GM18502 (cell line): ENCODE results near the gene EED.
"Not testable (repeated sequence)": the region's sequence is repeated elsewhere in the genome, so short reads cannot be mapped to it uniquely, and the experiment has no call there.

Source experiments
- ATAC-seq: cut with Tn5 transposase; IDR thresholded peaks from one replicate; pipeline ENCODE4 v1.9.1; 2021; ENCODE audit warnings: mild to moderate bottlenecking; ENCODE audit not compliant: unreplicated experiment, poor library complexity

EED gene

DNA sequence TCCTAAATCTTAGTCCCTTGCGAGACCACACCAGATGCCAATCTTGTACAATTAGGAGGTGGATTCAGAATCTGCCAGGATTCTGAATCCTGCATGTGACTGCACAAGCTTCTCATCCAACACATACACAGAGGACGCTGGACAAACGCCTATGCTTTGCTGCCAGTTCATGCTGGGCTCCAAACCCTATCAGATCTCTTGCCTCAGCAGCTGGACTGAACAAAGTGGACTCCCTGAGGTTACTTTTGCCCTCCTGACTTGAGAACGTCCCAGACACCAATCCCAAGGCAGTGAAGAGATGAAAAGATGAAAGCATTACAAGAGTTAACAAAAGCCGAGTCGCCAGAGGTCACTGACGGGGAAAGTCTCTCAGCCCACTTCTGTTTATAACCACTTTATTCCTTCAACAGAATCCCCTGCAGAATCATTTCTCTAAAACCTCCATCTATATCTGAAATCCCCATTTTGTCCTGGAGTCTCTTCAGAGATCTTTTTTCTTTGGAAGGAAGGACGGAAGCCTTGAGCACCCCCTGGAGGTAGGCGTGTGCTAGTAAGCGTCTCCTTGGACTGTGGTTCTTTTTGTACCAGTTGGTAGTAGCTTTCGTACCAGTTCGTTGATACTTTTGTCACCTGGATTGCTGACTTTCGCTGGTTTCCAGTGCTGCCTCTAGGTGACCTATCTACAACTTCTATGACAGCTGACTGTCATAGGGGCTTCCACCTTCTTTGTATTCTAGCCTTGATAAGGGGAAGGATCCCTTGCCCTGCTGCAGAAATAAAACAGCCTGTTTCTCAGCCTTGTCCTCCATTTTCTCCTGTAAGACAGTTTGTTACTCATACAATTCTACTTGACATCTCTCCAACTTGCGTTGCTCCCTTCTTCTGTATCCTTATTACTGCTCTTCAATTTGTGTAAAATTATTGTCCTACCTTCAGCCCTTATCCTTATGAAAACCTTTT, 26.1 kb upstream of the EED start:
- peak; percentile 49 for ATAC-seq

DNA sequence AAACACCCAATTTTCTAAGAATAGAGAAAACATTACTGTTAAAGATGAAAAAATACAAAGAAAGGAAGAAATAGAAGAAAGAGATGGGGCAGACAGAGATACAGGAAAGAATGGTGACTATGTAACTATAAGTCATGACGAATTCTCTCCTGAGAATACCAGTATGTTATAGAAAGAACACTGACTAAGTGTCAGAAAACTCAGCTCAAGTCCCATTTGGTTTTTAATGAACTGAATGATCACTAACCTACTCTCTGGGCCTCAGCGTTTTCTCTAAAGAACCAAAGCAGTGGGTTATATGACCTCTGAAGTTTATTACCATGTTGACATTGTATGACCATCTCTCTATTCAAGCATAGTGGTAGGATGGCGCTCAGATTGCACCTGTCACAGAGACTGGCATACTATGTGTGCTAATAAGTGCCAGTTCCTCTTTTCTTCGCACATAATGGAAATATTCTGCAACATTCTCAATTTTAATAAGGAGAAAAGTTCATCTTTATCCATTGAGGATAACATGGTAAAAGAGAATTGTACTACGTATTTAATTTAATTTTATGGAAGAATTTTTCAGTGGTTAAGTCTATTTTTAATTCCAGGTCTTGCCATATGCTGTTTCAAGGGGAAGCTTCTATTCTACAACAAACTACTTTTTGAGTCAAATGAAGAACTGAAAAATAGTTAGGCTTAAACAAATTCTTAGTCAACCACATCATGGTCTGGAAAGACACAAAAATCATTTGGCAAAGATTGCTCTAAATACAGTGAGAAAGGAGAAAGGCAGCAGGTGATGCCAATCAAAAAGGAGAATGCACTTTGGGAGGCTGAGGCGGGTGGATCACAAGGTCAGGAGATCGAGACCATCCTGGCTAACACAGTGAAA, 25.0 kb upstream of the EED start:
- peak; percentile 70 for ATAC-seq

DNA sequence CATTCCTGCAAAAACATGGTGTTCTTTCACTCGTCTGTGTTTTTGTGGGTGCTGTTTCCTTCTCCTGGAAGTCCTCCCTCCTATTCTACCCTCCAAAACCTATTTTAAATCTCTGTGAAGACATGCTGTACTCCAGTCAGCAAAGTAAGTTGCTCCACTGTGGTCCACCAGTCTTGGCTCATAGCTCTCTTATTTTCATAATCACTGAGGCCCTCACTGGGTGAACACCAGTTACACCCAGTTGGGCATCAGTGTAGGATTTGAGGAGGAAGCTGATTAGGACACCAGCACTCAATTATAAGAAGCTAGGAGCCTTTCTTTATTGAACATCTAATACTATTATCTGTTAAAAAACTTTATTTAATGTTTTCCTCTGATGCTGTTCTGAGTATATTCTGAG, 23.9 kb upstream of the EED start:
- no peak for ATAC-seq

DNA sequence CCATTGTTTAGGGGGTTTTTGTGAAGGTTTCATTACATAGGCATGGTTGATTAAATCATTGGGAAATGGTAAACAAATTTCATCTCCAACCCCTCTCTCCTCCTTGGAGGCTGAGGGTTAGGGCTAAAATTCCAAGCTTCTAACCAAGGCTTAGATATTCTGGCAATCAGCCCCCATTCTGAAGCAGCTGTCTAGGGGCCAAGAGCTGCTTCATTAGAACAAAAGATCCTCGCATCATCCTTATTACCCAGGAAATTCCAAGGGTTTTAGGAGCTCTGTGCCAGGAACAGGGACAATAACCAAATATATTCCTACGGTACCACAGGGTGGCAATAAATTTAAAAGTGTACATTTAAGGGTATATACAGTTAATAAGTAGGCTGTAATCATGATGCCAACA, 22.5 kb upstream of the EED start:
- ATAC-seq: no peak

DNA sequence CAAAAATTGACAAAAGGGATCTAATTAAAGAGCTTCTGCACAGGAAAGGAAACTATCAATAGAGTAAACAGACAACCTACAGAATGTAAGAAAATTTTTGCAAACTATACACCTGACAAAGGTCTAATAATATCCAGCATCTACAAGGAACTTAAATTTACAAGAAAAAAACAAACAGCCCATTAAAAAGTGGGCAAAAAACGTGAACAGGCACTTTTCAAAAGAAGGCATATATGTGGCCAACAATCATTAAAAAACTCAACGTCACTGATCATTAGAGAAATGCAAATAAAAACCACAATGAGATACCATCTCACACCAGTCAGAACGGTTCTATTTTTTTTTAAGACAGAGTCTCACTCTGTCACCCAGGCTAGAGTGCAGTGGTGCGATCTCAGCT, 20.0 kb upstream of the EED start:
- not testable (repeated sequence) for ATAC-seq

DNA sequence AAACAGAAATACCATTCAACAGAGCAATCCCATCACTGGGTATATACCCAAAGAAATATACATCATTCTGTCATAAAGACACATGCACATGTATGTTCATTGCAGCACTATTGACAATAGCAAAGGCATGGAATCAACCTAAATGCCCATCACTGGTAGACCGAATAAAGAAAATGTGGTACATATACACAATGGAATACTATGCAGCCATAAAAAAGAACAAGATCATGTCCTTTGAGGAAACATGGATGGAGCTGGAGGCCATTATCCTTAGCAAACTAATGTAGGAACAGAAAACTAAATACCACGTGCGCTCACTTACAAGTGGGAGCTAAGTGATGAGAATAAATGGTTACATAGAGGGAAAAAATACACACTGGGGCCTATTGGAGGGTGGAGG, 19.2 kb upstream of the EED start:
- ATAC-seq: not testable (repeated sequence)

DNA sequence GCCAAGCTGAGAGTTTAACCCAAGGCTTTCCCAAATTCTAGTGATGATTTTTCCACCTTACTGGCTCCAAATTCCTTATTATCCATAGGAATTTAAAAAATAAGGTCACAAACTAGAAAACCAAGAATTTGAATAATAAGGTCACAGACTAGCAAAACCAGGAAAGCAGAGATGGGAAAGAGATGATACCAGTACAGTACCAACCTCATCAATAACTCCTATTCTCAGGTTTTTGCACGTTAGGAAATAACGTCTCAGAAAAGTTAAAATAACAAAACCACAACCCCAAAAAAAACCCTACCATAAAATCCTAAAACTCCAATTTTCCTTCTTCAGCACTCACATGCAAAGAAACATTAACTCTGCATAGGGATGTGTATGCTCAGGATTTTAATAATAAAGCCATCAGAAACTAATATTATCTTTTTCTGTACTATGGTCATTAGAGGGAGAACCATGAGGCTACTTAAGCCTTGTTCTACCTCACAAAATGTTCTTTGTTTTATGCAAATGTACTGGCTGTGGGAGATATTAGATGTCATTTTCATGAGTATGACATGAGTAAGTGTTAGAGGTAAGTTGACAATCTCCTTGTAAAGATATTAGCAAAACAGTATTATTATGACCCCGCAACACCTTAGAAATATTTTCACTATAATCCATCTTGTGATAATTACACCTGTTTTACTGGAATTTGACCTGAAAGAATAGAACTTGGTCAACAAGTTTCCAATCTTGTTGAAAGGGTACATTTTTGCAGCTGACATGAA, 16.1 kb upstream of the EED start:
- no peak for ATAC-seq

DNA sequence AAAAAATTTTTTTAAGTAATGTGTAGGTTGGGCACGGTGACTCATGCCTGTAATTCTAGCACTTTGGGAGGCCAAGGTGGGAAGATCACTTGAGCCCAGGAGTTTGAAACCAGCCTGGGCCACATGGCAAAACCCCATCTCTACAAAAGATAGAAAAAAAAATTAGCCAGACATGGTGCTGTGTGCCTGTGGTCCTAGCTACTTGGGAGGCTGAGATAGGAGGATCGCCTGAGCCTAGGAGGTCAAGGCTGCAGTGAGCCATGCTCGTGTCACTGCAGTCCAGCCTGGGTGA, 15.6 kb upstream of the EED start:
- not testable (repeated sequence) for ATAC-seq

DNA sequence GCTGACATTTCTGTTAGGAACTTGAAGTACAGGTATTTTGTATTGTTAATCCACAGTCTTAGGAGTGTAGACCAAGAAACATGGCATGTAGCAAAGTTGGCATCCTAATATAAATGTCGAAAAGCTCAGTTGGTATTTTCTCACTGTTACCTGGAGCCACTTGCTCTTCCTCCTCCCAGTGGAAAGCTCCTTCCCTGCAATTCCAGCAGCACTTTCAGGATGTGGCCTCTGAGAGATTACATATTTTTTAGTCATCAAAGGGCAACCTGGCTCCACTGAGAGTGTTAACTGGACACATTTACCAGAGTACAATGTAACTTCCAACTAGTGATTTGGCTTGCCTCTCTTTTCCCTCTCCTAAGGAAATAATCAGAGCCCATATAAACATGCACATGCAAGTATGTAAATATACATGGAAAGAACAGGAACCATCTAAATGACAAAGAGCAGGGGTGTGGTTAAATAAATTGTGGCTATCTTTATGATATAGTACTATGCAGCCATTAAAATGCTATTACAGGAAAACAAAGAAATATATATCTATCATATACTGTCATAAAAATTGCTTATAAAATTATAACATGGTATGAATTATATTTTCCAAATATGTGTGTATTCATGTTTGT, 14.3 kb upstream of the EED start:
- ATAC-seq: no peak

DNA sequence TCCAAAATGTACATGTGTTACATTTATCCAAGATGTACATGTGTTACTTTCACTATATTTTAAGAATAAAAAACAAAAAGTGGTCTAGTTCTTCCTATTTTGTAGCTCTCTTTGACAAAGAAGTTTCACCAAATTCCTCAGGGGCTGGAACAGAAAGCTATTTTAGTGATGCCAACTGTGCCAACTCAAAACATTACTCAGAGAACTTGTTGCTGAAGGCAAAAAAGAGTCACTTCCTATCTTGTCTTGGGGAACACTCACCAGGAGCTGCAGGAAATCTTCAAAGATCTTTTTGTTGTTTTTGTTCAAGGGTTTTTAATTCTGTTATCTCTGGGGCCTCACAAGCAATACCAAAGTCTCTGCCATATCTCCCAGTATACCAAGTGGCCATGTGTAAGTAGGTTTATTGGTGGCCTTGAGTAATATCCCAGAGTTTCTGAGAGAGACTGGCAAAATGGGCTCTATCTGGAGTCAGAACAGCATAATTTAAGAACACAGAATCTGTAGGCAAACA, 13.6 kb upstream of the EED start:
- no peak for ATAC-seq

DNA sequence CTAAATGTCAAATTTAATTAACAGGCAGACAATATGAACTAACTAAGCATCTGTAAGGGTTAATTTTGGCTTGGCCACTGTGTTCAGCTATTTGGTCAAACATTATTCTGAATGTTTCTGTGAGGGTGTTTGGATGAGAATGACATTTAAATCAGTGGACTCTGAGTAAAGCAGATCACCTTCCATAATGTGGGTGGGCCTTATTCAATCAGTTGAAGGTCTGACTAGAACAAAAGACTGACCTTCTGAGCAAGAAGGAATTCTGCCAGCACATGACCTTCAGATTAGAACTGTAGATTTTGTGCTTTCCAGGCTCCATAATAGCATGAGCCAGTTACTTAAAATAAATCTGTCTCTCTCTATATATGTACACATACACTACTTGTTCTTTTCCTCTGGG, 12.0 kb upstream of the EED start:
- ATAC-seq: no peak

DNA sequence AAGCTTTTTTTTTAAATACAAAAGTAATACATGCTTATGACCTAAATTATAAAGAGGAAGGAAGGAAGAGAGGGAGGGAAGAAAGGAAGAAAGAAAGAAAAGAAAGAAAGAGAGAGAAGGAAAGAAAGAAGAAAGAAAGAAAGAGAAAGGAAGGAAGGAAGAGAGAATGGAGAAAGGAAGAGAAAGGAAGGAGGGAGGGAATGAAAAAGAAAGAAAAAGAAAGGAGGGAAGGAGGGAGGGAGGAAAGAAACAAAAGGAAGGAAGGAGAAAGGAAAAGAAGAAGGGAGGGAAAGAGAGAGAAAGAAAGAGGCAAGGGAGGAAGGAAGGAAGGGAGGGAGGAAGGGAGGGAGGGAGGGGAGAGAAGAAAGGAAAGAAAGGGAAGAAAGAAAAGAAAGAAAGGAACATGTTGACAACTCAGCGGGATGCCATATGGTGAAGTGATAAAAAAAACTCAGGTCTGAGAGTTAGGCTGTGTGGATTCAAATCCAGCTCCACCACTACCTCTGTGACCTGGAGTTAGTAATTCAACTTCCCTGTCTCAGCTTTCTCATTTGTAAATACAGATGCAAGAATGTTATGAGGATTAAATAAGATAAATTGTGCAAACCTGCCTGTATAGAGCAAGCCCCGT, 9.6 kb upstream of the EED start:
- ATAC-seq: no peak

DNA sequence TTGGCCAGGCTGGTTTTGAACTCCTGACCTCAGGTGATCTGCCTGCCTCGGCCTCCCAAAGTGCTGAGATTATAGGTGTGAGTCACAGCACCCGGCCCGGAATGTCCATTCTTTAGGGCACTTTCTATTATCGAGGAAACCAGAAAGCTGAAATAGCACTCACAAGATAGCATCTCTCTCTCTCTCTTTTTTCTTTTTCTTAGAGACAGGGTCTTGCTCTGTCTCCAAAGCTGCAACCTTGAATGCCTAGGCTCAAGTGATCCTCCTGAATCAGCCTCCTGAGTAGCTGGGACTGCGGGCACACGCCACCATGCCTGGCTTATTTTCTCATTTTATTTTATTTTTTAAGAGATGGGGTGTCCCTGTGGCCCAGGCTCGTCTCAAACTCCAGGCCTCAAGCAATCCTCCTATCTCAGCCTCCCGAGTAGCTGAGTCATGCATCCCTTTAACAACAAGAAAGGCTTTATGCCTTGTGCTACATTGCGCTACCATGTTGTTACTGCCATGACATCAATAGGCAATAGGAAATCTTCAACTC, 7.2 kb upstream of the EED start:
- ATAC-seq: no peak

DNA sequence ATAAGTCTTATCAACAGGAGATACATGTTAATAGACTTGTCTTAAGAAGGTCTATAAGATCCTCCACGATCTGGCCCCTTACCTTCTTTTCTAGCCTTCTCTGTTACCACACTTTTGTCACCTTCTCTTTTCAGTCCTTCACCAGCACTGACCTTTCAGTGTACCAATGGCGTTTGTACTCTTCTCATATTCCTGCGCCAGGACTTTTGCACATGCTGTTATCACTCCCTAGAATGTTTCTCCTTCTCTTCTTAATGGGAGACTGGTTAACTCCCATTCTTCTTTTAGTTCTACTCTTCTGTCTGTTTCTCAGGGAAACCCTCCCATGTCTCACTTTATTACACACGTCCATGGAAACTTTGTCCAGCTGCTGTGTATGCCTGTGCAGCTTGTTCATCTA, 4.4 kb upstream of the EED start:
- no peak for ATAC-seq

DNA sequence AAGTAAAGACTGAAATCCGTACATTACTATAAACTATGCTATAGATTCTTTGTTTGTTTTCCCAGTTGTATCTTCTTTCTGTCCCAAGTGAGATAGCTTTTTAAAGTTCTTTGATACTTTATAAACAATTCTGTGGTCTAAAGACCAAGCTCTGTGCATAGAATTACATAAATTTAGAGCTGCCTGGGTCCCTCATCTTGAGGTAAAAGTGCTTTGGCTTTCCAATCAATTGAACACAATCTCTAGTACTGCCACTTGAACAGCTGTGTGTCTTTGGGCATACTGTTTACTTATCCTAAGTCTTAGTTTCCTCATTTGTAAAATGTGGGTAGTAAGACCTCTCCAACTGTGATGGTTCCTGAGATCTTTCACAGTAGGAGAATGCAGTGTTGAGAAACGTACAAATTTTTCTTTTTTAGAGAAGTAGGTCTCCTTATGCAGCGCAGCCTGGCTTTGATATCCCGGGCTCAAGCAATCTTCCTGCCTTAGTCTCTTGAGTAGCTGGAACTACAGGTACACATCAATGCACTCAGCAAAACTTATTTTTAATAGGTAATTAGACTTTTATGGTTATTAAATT, 2.5 kb upstream of the EED start:
- ATAC-seq: no peak

DNA sequence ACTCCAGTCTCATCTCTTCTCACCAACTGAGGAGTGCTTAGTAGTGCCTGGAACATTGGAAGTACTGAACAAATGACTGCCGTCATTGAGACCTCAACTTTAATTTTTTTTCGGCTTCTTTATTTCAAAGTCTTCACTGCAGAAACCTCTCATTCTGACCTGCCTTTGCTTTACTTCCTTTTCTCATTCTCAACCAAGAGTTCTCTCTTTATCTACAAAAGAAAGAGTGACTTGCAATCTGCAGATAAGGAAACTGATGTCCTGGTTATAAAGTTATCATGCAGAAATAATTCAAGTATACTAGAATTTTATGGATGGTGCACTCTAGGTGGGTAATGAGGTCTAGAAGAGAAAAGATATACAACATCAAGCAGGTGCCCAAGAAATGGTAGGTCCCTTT, 1.2 kb upstream of the EED start:
- no peak for ATAC-seq

DNA sequence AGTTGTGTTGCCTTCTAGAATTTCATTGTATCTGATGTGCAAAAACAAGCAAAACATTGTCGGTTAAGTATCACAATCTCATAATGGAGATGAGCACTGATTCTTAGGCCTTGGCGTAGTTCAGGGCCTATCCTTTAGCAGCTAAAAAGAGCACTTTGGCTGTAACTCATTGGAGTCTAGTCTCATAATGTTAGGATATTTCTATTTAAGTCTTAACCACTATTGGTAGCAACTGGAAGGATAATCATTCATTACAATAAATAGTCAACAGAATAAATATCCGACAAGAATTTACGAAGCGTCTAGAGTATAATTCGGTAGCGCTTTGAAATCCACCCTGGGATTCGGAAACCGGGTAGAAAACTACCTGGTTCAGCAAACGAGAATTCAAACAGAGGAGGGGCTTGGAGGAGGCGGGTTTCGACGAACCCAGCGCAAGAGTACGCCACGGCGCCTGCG, 461 bp upstream of the EED start:
- ATAC-seq: peak; percentile 72

DNA sequence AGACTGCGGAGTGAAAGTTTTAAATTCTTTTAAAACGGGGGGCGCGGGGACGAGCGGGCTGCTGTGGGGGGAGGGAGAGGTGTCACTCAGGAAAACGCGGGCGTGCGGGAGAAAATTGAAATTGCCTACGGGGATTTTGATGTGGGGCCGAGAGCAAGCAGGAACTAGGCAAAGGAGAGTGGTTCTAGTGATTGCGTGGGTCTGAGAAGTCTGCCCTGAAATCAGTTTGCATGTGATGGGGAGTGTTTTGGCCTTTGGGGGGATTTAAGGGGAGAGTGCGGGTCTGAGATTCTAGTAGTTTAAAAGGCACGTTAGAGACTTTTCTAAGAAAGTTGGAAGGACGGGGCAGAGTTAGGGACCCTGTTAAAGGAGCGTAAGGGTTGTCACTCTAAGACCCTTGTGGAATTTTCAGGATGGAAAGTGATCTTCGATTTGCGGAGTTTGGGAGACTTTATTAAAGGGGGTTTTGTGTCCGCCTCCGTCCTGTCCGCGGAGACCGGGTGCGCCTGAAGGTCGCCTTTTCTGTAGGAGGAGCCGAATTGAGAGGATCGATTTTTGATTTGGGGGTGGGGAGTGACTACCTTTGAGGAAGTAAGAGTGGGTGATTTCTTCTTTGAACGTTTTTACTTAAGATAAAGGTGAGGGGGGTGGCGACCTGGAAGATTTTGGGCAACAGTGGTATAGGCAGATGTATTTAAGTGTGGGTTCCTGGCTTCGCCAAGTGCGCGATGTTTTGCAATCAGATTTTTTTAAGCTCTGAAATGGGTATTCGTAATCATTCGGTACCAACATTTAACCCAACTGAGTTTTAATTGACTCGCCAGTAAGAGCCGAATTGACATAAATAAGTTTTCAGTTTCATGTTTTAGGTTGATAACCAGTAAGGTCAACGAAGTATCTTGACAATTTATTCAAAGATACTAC, 1.1 kb downstream of the EED start:
- ATAC-seq: peak; percentile 20
